ES-I3 (cell line): ENCODE measurements around the gene SLC25A22.

Experiments used
- H3K36me3 ChIP-seq: 2 replicates; pipeline ENCODE4 v1.6.1; 2013; ENCODE audit warnings: mild to moderate bottlenecking, low read length, control low read depth, moderate library complexity; ENCODE audit not compliant: insufficient read depth
- H3K4me1 ChIP-seq: 2 replicates; pipeline ENCODE4 v1.6.1; 2013; ENCODE audit warnings: mild to moderate bottlenecking, control low read depth, low read length; ENCODE audit not compliant: insufficient read depth
- H3K9ac ChIP-seq: 2 replicates; pipeline ENCODE4 v1.6.1; 2013; ENCODE audit warnings: low read depth, mild to moderate bottlenecking, low read length, moderate library complexity
- H3K9me3 ChIP-seq: 2 replicates; pipeline ENCODE4 v1.6.1; 2013; ENCODE audit warnings: mild to moderate bottlenecking, low read length, moderate library complexity; ENCODE audit not compliant: control insufficient read depth, insufficient read depth

Gene SLC25A22

GRCh38 chr11:763549-764321, 34.3 kb downstream of the SLC25A22 start:
- H3K36me3 ChIP-seq = peaks cover 41% of the 10 kb centered on the region
- H3K9ac ChIP-seq = 0 out of 2 replicates have a peak overlapping the region, but pooled peaks have one; percentile 3
- H3K4me1 ChIP-seq = peaks cover 6% of the 10 kb centered on the region; the same call in 1 of the 2 replicates
- H3K9me3 ChIP-seq = no peaks in the 10 kb centered on the region

- Histone ChIP-seq H3K9ac (no peak overlapping the region), H3K36me3 (peaks cover 41% of the 10 kb centered on the region), H3K9me3 (no peaks in the 10 kb centered on the region), H3K4me1 (peaks cover 6% of the 10 kb centered on the region; the same call in 1 of the 2 replicates)
Measured at GRCh38 chr11:763073-763463, 35.0 kb downstream of the SLC25A22 start.

GRCh38 chr11:762421-763072, 35.5 kb downstream of the SLC25A22 start:
- no peak overlapping the region for H3K9ac ChIP-seq
- H3K36me3 ChIP-seq = peaks cover 42% of the 10 kb centered on the region
- peaks cover 6% of the 10 kb centered on the region; the same call in 1 of the 2 replicates for H3K4me1 ChIP-seq
- H3K9me3 ChIP-seq = no peaks in the 10 kb centered on the region

GRCh38 chr11:761526-762108, 36.5 kb downstream of the SLC25A22 start:
- Histone ChIP-seq H3K36me3 (peaks cover 46% of the 10 kb centered on the region), H3K4me1 (peaks cover 6% of the 10 kb centered on the region; the same call in 1 of the 2 replicates), H3K9ac (no peak overlapping the region), H3K9me3 (no peaks in the 10 kb centered on the region)

- Histone ChIP-seq H3K4me1 (peaks cover 6% of the 10 kb centered on the region; the same call in 1 of the 2 replicates), H3K36me3 (peaks cover 51% of the 10 kb centered on the region), H3K9me3 (no peaks in the 10 kb centered on the region), H3K9ac (no peak overlapping the region)
Measured at GRCh38 chr11:760236-760635, 37.8 kb downstream of the SLC25A22 start.

- H3K9me3 ChIP-seq = no peaks in the 10 kb centered on the region
- H3K36me3 ChIP-seq = no peaks in the 10 kb centered on the region; the same call in 1 of the 2 replicates
- H3K4me1 ChIP-seq = peaks cover 5% of the 10 kb centered on the region; the same call in 1 of the 2 replicates
- no peak overlapping the region for H3K9ac ChIP-seq
Measured at GRCh38 chr11:749731-750130, 48.4 kb downstream of the SLC25A22 start.

GRCh38 chr11:748007-748359, 50.1 kb downstream of the SLC25A22 start:
- no peaks in the 10 kb centered on the region; the same call in 1 of the 2 replicates for H3K36me3 ChIP-seq
- H3K9me3 ChIP-seq = no peaks in the 10 kb centered on the region
- H3K9ac ChIP-seq = peak overlapping the region; percentile 97
- H3K4me1 ChIP-seq = peaks cover 9% of the 10 kb centered on the region; the same call in 1 of the 2 replicates

GRCh38 chr11:747158-748006, 50.7 kb downstream of the SLC25A22 start, which contains the start of gene TALDO1:
TALDO1 (plus strand) TSS chr11:747464; CDS start chr11:747482, 18 bp downstream.
- Histone ChIP-seq H3K9me3 (no peaks in the 10 kb centered on the region), H3K36me3 (no peaks in the 10 kb centered on the region), H3K9ac (peak within 1 kb of the TSS; percentile 97), H3K4me1 (peaks cover 9% of the 10 kb centered on the region; the same call in 1 of the 2 replicates)

GRCh38 chr11:746289-747157, 51.6 kb downstream of the SLC25A22 start:
- no peaks in the 10 kb centered on the region for H3K36me3 ChIP-seq
- H3K9me3 ChIP-seq = no peaks in the 10 kb centered on the region
- peak overlapping the region; percentile 97 for H3K9ac ChIP-seq
- peaks cover 9% of the 10 kb centered on the region; the same call in 1 of the 2 replicates for H3K4me1 ChIP-seq

GRCh38 chr11:745428-745827, 52.7 kb downstream of the SLC25A22 start:
- no peaks in the 10 kb centered on the region for H3K36me3 ChIP-seq
- H3K4me1 ChIP-seq = peaks cover 9% of the 10 kb centered on the region; the same call in 1 of the 2 replicates
- H3K9me3 ChIP-seq = no peaks in the 10 kb centered on the region
- H3K9ac ChIP-seq = no peak overlapping the region

GRCh38 chr11:742571-743201, 55.4 kb downstream of the SLC25A22 start:
- H3K36me3 ChIP-seq = no peaks in the 10 kb centered on the region
- H3K9ac ChIP-seq = no peak overlapping the region
- peaks cover 4% of the 10 kb centered on the region; the same call in 1 of the 2 replicates for H3K4me1 ChIP-seq
- H3K9me3 ChIP-seq = no peaks in the 10 kb centered on the region

- Histone ChIP-seq H3K9ac (no peak overlapping the region), H3K9me3 (no peaks in the 10 kb centered on the region), H3K4me1 (peaks cover 4% of the 10 kb centered on the region; the same call in 1 of the 2 replicates), H3K36me3 (no peaks in the 10 kb centered on the region)
Measured at GRCh38 chr11:742156-742546, 55.9 kb downstream of the SLC25A22 start.
